ENCODE data around the gene MICAL3. TPM values are rescaled to one million over a fixed set of nuclear protein-coding genes. Genes with fewer than 3 reads are reported as not detected.
A peak's percentile ranks its signal among the peaks of the same experiment; 100 is the strongest.

MICAL3 gene
- total RNA-seq, 1 donor from 2014 or later: 33.6 TPM

GRCh38 chr22:17966403-17966717 lies 58.0 kb downstream of the MICAL3 start:
- Histone ChIP-seq H3K79me2 (ENCODE audit: low read depth) (peaks cover 54% of the 10 kb centered on the region), H4K20me1 (ENCODE audit: low read depth) (peaks cover 44% of the 10 kb centered on the region), H3K4me2 (no peak overlapping the region), H3K9me3 (ENCODE audit: low read depth) (no peaks in the 10 kb centered on the region), H3K27me3 (no peaks in the 10 kb centered on the region), H3K9ac (no peak overlapping the region), H3K27ac (no peak overlapping the region), H3K4me1 (peaks cover 17% of the 10 kb centered on the region), H3F3A (ENCODE audit: low read depth) (peaks cover 7% of the 10 kb centered on the region), H3K4me3 (no peak overlapping the region), H3K36me3 (no peaks in the 10 kb centered on the region), H2AFZ (replicated peaks) (no peak overlapping the region)
- Mint-ChIP-seq H3K4me1 (peaks cover 42% of the 10 kb centered on the region), H3K9me3 (no peaks in the 10 kb centered on the region), H3K4me3 (no peak overlapping the region), H3K27ac (no peak overlapping the region), H3K27me3 (ENCODE audit: insufficient read depth, low read depth) (peaks cover 2% of the 10 kb centered on the region), H3K36me3 (no peaks in the 10 kb centered on the region)
- DNase-seq (ENCODE audit: low spot score): no peak
- TF ChIP-seq, protein P1, sequence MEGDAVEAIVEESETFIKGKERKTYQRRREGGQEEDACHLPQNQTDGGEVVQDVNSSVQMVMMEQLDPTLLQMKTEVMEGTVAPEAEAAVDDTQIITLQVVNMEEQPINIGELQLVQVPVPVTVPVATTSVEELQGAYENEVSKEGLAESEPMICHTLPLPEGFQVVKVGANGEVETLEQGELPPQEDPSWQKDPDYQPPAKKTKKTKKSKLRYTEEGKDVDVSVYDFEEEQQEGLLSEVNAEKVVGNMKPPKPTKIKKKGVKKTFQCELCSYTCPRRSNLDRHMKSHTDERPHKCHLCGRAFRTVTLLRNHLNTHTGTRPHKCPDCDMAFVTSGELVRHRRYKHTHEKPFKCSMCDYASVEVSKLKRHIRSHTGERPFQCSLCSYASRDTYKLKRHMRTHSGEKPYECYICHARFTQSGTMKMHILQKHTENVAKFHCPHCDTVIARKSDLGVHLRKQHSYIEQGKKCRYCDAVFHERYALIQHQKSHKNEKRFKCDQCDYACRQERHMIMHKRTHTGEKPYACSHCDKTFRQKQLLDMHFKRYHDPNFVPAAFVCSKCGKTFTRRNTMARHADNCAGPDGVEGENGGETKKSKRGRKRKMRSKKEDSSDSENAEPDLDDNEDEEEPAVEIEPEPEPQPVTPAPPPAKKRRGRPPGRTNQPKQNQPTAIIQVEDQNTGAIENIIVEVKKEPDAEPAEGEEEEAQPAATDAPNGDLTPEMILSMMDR (IDR thresholded peaks at IDR 0.05): no peak
- TF ChIP-seq EZH2phosphoT487 (IDR thresholded peaks at IDR 0.05) (no peak), EZH2 (IDR thresholded peaks at IDR 0.05) (no peak)

DNA sequence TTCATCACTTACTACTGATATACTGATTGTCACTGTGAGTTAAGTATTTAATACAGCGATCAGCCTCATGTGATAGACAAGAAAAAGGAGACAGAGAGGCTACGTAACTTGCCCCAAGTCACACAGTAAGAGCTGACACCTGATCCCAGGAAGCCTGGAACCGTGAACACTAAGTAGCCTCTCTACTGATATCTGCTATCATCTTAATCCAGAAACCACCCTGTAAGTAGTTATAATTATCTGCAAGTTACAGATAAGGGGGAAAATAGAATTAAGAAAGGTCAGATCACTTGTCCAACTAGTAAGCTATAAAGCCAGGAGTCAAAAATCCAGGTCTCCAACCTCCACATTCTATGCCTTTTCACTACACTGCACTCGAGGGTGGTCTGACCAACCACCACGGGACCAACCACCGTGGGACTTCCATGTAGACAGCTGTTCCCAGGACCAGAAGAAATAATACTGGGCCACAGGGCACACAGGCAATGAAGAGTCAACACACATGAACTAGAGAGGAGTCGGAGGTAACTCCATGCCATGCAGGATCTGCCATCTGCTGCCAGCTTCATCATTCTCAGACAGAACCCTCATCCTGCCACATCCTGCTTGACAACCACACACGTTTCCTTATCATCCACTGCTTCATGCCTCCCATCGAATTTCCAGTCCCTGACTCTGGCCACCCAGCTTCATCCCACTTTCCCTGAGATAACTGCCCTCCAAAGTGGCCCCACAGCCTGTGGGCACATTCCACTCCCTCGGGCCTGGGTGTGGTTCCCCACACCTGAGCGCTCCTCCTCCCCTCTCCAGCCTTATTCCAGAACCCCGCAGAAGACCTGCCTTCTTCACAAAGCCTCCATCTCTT lies 58.6 kb downstream of the MICAL3 start:
- Mint-ChIP-seq H3K9me3 (no peaks in the 10 kb centered on the region), H3K4me3 (no peak overlapping the region), H3K27me3 (ENCODE audit: insufficient read depth, low read depth) (peaks cover 2% of the 10 kb centered on the region), H3K4me1 (peaks cover 47% of the 10 kb centered on the region), H3K36me3 (no peaks in the 10 kb centered on the region), H3K27ac (no peak overlapping the region)
- no peak overlapping the region for H3K9ac ChIP-seq
- H3K27me3 ChIP-seq: no peaks in the 10 kb centered on the region
- no peak overlapping the region for H3K4me2 ChIP-seq
- H3K79me2 ChIP-seq (ENCODE audit: low read depth): peaks cover 54% of the 10 kb centered on the region
- H3K4me3 ChIP-seq: no peak overlapping the region
- H3K36me3 ChIP-seq: no peaks in the 10 kb centered on the region
- H3K4me1 ChIP-seq: peaks cover 23% of the 10 kb centered on the region
- H2AFZ ChIP-seq (replicated peaks): no peak overlapping the region
- H4K20me1 ChIP-seq (ENCODE audit: low read depth): peaks cover 45% of the 10 kb centered on the region
- no peak for TF ChIP-seq EZH2 (IDR thresholded peaks at IDR 0.05)
- TF ChIP-seq, protein P1 (IDR thresholded peaks at IDR 0.05): no peak
- TF ChIP-seq EZH2phosphoT487 (IDR thresholded peaks at IDR 0.05): no peak
- peaks cover 7% of the 10 kb centered on the region for H3F3A ChIP-seq (ENCODE audit: low read depth)
- no peaks in the 10 kb centered on the region for H3K9me3 ChIP-seq (ENCODE audit: low read depth)
- H3K27ac ChIP-seq: no peak overlapping the region
- DNase-seq (ENCODE audit: low spot score): no peak

GRCh38 chr22:17964643-17965042 lies 59.7 kb downstream of the MICAL3 start:
- H3K36me3 Mint-ChIP-seq: no peaks in the 10 kb centered on the region
- H3K27ac ChIP-seq: peak overlapping the region; percentile 73
- H3K9me3 Mint-ChIP-seq: no peaks in the 10 kb centered on the region

More at GRCh38 chr22:17964643-17965042, 59.7 kb downstream of the MICAL3 start:
- H2AFZ ChIP-seq (replicated peaks): no peak overlapping the region
- TF ChIP-seq EZH2phosphoT487 (IDR thresholded peaks at IDR 0.05) (no peak), EZH2 (IDR thresholded peaks at IDR 0.05) (no peak)
- TF ChIP-seq, protein P1 (IDR thresholded peaks at IDR 0.05): no peak
- no peaks in the 10 kb centered on the region for H3K36me3 ChIP-seq
- peaks cover 52% of the 10 kb centered on the region for H3K4me1 Mint-ChIP-seq
- H3K9me3 ChIP-seq (ENCODE audit: low read depth): no peaks in the 10 kb centered on the region
- no peak overlapping the region for H3K27ac Mint-ChIP-seq
- peaks cover 49% of the 10 kb centered on the region for H4K20me1 ChIP-seq (ENCODE audit: low read depth)
- H3K9ac ChIP-seq: peak overlapping the region; percentile 15
- DNase-seq (ENCODE audit: low spot score): no peak
- peaks cover 57% of the 10 kb centered on the region for H3K79me2 ChIP-seq (ENCODE audit: low read depth)
- H3K4me3 ChIP-seq: no peak overlapping the region
- H3K27me3 Mint-ChIP-seq (ENCODE audit: insufficient read depth, low read depth): peaks cover 6% of the 10 kb centered on the region
- H3K4me1 ChIP-seq: peaks cover 30% of the 10 kb centered on the region
- no peak overlapping the region for H3K4me2 ChIP-seq
- H3K4me3 Mint-ChIP-seq: no peak overlapping the region
- H3K27me3 ChIP-seq: no peaks in the 10 kb centered on the region
- peaks cover 7% of the 10 kb centered on the region for H3F3A ChIP-seq (ENCODE audit: low read depth)

Data from neural progenitor cell (in vitro differentiated cells).